Renal pelvis (tissue), 4 donors: Measurements from ENCODE around the gene SYT15B. TPM values are rescaled to one million over a fixed set of nuclear protein-coding genes. Genes with fewer than 3 reads are reported as not detected.
"Not testable (repeated sequence)": the region's sequence is repeated elsewhere in the genome, so short reads cannot be mapped to it uniquely, and the experiment has no call there.

Source experiments
- DNase-seq: peaks from one replicate; pipeline ENCODE4 v3.0.0-alpha.2; 2013
- polyA plus RNA-seq, 3 donors: library from polyadenylated mRNA; unstranded; fragments of 120-200 nt; gene quantifications; one replicate each; pipeline ENCODE4 v1.2.1, GENCODE V29; 2013; ENCODE audit not compliant: insufficient read length in 3 of 3

SYT15B gene
- polyA plus RNA-seq, 3 donors: 2.3 to 3.1 (median 2.8) TPM

DNA sequence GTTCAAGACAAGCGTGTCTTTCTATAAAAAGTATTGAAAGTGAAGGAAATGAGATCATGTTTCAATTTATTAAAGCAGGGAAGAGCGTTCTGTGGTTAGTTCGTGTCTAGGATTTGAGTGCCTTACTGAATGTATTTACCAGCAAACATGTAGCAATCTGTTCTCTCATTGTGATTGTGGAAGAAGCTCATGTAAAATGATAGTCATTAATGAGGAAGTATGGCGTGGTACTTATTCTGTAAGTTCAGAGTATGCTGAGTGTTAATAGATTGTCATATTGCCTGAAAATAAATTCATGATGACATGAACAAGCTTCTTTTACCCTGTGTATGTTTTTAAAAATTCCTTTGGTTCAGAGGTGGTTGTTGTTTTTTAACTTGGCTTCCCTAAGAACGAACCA is 32.5 kb downstream of the SYT15B start:
- DNase-seq: not testable (repeated sequence)

DNA sequence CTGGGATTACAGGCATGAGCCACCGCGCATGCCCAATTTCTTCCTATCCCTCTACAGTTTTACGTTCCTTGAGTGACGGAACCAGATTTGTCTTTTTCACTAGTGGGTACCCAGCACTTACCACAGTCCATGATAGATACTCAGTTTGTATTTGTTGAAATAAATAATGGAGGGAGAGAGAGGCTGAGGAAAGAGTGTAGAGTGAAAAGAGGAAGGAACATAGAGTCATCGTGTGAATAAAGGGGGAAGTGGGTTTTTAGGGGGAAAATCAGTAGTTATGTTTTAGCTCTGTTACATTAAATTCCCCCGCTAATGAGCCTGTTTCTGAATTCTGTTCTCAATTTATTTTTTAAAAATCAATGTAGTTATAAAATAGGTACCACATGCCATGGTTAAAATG is 37.7 kb downstream of the SYT15B start:
- not testable (repeated sequence) for DNase-seq

DNA sequence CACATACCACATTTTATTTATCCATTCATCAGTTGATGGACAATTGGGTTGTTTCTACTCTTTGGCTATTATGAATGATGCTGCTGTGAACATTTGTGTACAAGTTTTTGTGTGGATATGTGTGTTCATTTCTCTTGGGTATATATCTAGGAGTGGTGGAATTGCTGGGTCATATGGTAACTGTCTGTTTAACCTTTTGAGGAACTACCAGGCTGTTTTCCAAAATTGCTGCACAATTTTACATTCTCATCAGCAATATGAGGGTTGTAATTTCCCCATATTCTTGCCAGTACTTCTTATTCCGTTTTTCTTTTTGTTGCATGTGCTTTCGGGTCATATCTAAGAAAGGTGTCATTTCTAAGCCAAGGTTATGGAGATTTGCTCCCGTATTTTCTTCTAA is 38.3 kb downstream of the SYT15B start:
- not testable (repeated sequence) for DNase-seq

DNA sequence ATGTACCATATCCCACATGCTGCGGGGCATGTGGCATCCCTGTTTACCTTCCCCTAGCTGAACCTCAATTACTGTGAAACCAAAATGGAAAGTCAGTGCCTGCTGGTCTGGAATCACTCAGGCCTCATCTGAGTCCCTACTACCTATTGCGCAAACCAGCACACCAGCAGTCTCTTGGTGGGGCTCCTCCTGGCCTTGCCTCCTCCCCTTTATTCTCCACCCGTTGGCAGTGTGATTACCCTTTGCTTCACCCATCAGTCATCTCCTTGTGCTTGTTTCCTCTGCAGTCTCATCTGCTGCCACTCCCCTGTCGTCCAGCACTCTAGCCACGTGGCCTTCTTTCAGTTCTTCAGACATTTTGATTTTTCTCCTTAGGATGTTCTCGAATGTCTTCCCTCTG is 39.3 kb downstream of the SYT15B start:
- DNase-seq: not testable (repeated sequence)

DNA sequence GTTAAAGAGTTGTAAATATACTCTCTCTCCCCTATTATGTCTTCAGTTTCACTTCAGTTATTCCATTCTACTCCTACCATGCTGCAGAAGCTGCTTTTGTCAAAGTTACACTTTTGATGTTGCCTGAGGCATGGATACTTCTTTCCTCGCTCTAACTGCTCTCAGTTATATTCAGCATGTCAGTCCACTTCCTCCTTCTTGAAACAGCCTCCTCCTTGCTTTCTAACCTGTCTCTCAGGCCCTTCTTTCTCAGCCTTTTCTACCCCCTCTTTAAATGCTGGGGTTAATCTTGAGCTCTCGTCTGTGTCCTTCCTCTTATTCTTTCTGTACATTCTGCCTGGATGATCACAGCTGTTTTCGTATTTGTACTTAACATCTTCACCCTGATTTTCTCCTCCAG is 40.0 kb downstream of the SYT15B start:
- not testable (repeated sequence) for DNase-seq

DNA sequence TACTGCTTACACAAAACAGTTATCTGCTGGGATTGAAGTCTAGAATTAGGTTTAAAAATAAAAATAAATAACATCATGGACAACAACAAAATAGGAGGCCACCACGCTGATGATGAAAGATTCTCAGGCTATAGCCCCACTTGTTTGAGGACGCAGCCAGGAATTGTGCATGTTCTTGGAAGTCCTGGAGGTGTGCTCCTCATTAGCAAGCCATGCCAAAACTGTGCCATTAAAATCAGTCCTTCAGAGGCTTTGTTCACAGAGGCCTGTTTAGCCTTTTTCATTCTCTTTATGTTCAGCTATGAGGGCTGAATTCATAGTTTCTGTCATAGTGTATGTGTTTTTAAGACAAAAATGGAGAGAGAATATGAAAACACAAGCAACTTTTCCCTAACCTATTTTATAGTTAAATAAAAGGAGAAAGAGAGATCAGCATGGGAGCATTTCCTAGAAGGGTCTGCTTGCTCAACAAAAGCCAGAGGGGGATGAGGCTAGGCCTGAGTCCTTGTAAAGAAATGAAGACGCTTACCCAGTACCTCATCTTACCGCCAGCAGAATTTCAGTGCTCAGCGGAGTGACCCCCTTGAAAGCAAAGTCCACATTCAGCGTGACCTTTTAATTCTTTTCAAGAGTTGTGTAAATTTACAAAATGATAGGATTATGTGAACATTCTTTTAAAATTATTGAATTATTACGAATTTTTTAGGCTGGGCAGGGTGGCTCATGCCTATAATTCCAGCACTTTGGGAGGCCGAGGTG is 46.2 kb downstream of the SYT15B start:
- not testable (repeated sequence) for DNase-seq

Other genes with a start within 250 kb of the SYT15B start
- gene AGAP9, start 240.0 kb downstream of the SYT15B start, polyA plus RNA-seq: 10 to 100 TPM in 2 of 3 donors, 1 to 10 TPM in 1; 8.5 to 63.7 (median 43.6) TPM
- gene NPY4R2, start 155.1 kb upstream of the SYT15B start, polyA plus RNA-seq: not detected
- gene FAM25C, start 236.2 kb upstream of the SYT15B start, polyA plus RNA-seq: not detected